Osteocyte (in vitro differentiated cells): ENCODE data around the gene MOGAT3. TPM values are rescaled to one million over a fixed set of nuclear protein-coding genes. Genes with fewer than 3 reads are reported as not detected.

Experiments used
- DNase-seq: peaks from one replicate; pipeline ENCODE4 v3.0.0; 2021; ENCODE audit warnings: mixed read lengths; ENCODE audit not compliant: unreplicated experiment; ENCODE audit errors: extremely low spot score
- H3K27ac Mint-ChIP-seq: one replicate; pipeline ENCODE4 v1.8.0; 2021; ENCODE audit warnings: mild to moderate bottlenecking, mixed read lengths; ENCODE audit not compliant: unreplicated experiment
- H3K27me3 Mint-ChIP-seq: one replicate; pipeline ENCODE4 v1.8.0; 2021; ENCODE audit warnings: mixed read lengths; ENCODE audit not compliant: unreplicated experiment
- H3K36me3 Mint-ChIP-seq: one replicate; pipeline ENCODE4 v1.8.0; 2021; ENCODE audit warnings: mixed read lengths; ENCODE audit not compliant: unreplicated experiment
- H3K4me1 Mint-ChIP-seq: one replicate; pipeline ENCODE4 v1.8.0; 2021; ENCODE audit warnings: mixed read lengths; ENCODE audit not compliant: unreplicated experiment
- H3K4me3 Mint-ChIP-seq: one replicate; pipeline ENCODE4 v1.8.0; 2021; ENCODE audit warnings: mild to moderate bottlenecking, moderate library complexity, mixed read lengths; ENCODE audit not compliant: unreplicated experiment
- H3K9me3 Mint-ChIP-seq: one replicate; pipeline ENCODE4 v1.8.0; 2021; ENCODE audit warnings: mixed read lengths; ENCODE audit not compliant: unreplicated experiment
- CTCF ChIP-seq: fragments of 200-600 bp; sonication (generic); IDR thresholded peaks from 2 replicates; pipeline ENCODE4 v1.5.0; 2021; ENCODE audit warnings: antibody characterized with exemption, mild to moderate bottlenecking, moderate library complexity
- total RNA-seq: library from RNA; stranded (reverse); gene quantifications from 2 replicates; pipeline ENCODE4 v1.2.1, GENCODE V29; 2021

MOGAT3 gene
- total RNA-seq, 1 donor from 2014 or later = not detected

GRCh38 chr7:101217388-101218235 lies 16.8 kb upstream of the MOGAT3 start, which contains the start of the genes PLOD3 and ZNHIT1:
TSS of gene PLOD3 (minus strand) at chr7:101217581. CDS start at chr7:101217274, 307 bp downstream.
TSS of gene ZNHIT1 (plus strand) at chr7:101218165. CDS start at chr7:101218196, 31 bp downstream.
- Mint-ChIP-seq H3K27ac (peak within 1 kb of the TSS; percentile 88), H3K4me3 (peak within 1 kb of the TSS; percentile 98), H3K4me1 (peaks cover 41% of the 10 kb centered on the region), H3K9me3 (no peaks in the 10 kb centered on the region), H3K27me3 (no peaks in the 10 kb centered on the region), H3K36me3 (peaks cover 10% of the 10 kb centered on the region)
- peak; percentile 97 for DNase-seq
- no peak for TF ChIP-seq CTCF

DNA sequence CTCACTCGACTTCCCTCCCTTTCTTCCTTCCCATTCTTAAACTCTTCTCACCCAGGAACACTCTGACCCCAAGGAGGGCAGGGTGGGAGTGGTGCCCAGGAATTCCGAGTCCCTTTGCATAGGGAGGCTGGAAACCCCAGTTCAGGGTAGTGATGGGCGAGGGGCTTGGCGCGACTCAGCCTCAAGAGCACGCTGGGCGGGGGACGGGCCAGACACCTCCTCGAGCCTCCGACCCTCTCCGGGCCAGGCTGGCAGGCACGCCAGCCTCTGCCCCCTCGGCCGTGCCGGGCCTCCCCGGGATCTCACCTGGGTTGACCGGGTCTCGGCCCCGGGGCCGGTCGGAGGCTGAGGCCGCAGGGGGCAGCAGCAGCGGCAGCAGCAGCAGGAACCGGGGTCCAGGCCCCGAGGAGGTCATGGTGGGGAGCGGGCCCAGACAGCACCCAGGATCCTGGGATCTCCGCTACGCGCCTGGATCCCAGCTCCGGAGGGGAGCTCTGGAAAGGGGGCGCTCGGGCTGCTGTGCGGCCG lies 16.1 kb upstream of the MOGAT3 start:
- peak overlapping the region; percentile 88 for H3K27ac Mint-ChIP-seq
- H3K36me3 Mint-ChIP-seq = peaks cover 7% of the 10 kb centered on the region
- no peak for DNase-seq
- no peaks in the 10 kb centered on the region for H3K9me3 Mint-ChIP-seq
- H3K4me1 Mint-ChIP-seq = peaks cover 40% of the 10 kb centered on the region
- H3K4me3 Mint-ChIP-seq = peak overlapping the region; percentile 98
- H3K27me3 Mint-ChIP-seq = no peaks in the 10 kb centered on the region
- TF ChIP-seq CTCF = no peak

DNA sequence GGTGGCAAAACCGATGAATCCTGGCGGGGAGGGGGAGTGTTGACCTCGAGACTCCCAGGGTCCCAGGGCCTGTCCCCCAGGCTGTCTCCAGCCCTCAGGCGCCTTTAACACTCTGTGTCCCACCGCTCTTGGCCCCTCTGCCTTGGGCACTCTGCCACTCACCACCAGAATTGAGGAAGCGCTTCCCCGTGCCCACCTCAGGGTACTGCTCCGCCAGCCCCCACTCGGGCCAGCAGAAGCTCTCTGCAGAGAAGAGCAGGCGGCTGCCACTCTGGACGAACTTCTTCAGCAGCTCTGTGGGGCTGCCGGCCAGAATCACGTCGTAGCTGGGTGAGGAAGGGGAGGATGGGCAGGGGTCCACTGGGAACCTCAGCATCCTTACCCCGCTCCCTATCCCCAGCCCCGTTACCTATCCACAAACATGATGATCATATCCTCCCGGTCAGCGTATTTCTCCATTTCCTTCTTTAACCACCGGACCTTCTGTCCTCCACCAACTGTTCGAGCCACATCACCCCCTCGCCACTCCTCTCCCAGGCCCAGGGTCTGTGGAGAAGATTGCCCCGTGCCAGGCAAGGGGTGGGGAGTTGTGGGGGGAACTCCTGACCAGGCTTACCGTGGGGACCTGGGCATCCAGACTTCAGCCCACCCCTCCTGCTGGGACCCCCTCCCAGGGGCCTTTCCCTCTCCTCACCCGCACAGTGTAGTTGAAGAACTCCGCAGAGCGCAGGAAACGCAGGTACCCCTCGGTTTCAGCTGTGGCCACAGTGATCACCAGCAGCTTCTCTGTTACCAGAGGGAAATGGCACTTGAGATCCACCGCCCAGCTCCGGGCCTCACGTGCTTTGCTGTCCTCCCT lies 15.4 kb upstream of the MOGAT3 start:
- Mint-ChIP-seq H3K9me3 (no peaks in the 10 kb centered on the region), H3K27ac (peak overlapping the region; percentile 74), H3K27me3 (no peaks in the 10 kb centered on the region), H3K36me3 (peaks cover 3% of the 10 kb centered on the region), H3K4me3 (peak overlapping the region; percentile 98), H3K4me1 (peaks cover 39% of the 10 kb centered on the region)
- no peak for DNase-seq
- no peak for TF ChIP-seq CTCF

DNA sequence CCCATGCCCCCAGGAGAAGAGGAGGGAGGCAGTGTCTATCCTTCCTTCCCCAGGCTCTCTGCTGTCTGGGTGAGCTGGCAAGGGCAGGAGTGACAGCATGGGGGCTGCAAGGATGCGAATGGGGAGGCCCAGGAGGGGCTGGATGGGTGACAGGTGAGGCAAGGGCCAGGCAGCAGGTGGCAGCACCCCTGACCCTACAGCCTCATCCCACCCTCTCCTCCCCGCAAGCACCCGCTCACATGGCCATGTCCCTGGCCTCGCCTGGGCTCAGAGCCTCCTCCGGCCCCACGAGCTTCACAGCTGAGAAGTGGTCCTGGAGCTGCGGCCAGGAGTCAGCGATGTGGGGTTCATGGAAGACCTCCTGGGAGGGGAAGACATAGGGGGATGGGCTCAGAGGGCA lies 11.2 kb upstream of the MOGAT3 start:
- Mint-ChIP-seq H3K36me3 (peaks cover 16% of the 10 kb centered on the region), H3K27me3 (no peaks in the 10 kb centered on the region), H3K4me1 (peaks cover 20% of the 10 kb centered on the region), H3K9me3 (no peaks in the 10 kb centered on the region), H3K4me3 (no peak overlapping the region), H3K27ac (no peak overlapping the region)
- TF ChIP-seq CTCF = no peak
- DNase-seq = no peak
